Neuronal stem cell (in vitro differentiated cells): Measurements from ENCODE around the gene JPH3.
A peak's percentile ranks its signal among the peaks of the same experiment; 100 is the strongest.
"Not testable (repeated sequence)": the region's sequence is repeated elsewhere in the genome, so short reads cannot be mapped to it uniquely, and the experiment has no call there.

Experiments
- DNase-seq: peaks from one replicate; pipeline ENCODE4 v3.0.0-alpha.2; 2013; ENCODE audit warnings: low spot score
- H2AFZ ChIP-seq: one replicate; pipeline ENCODE4 v1.6.1; 2013; ENCODE audit warnings: mild to moderate bottlenecking, low read length, inconsistent platforms
- H2AK5ac ChIP-seq: 2 replicates; pipeline ENCODE4 v1.6.1; 2013; ENCODE audit warnings: low read depth, mild to moderate bottlenecking, inconsistent platforms, low read length, moderate library complexity, mixed read lengths
- H2BK120ac ChIP-seq: 2 replicates; pipeline ENCODE4 v1.6.1; 2013; ENCODE audit warnings: low read depth, mild to moderate bottlenecking, inconsistent platforms, low read length, moderate library complexity, mixed read lengths
- H2BK12ac ChIP-seq: one replicate; pipeline ENCODE4 v1.6.1; 2013; ENCODE audit warnings: low read length, inconsistent platforms
- H2BK15ac ChIP-seq: 2 replicates; pipeline ENCODE4 v1.6.1; 2013; ENCODE audit warnings: mild to moderate bottlenecking, low read length, inconsistent platforms, mixed read lengths
- H2BK5ac ChIP-seq: one replicate; pipeline ENCODE4 v1.6.1; 2013; ENCODE audit warnings: inconsistent platforms, mild to moderate bottlenecking, low read length, moderate library complexity
- H3K14ac ChIP-seq: one replicate; pipeline ENCODE4 v1.6.1; 2013; ENCODE audit warnings: low read length, inconsistent platforms
- H3K18ac ChIP-seq: 2 replicates; pipeline ENCODE4 v1.6.1; 2013; ENCODE audit warnings: low read length, inconsistent platforms
- H3K23ac ChIP-seq: 2 replicates; pipeline ENCODE4 v1.6.1; 2013; ENCODE audit warnings: low read depth, mild to moderate bottlenecking, mixed read lengths, low read length, inconsistent platforms; ENCODE audit not compliant: poor library complexity
- H3K27ac ChIP-seq: replicated peaks from 3 replicates; pipeline ENCODE4 v1.5.1; 2013; ENCODE audit warnings: low read length, inconsistent platforms
- H3K27me3 ChIP-seq, 3 experiments: 2 replicates each; pipeline ENCODE4 v1.6.1; 2013; ENCODE audit warnings: low read length in 3 of 3, mild to moderate bottlenecking in 2 of 3, inconsistent platforms in 1 of 3, low read depth in 1 of 3, mixed read lengths in 1 of 3, moderate library complexity in 1 of 3; ENCODE audit not compliant: control insufficient read depth in 3 of 3, insufficient read depth in 3 of 3
- H3K36me3 ChIP-seq, 2 donors: replicated peaks in 1 of 2; 2 replicates each; pipeline ENCODE4 v1.6.1; 2013; ENCODE audit warnings: low read length in 2 of 2; ENCODE audit not compliant: control insufficient read depth in 2 of 2, insufficient read depth in 2 of 2
- H3K4ac ChIP-seq: 2 replicates; pipeline ENCODE4 v1.6.1; 2013; ENCODE audit warnings: inconsistent platforms, mild to moderate bottlenecking, low read length, moderate library complexity
- H3K4me1 ChIP-seq, 2 donors: 1 replicate in 1 of 2; 2 replicates in 1 of 2; pipeline ENCODE4 v1.6.1; 2013; ENCODE audit warnings: low read length in 2 of 2, low read depth in 1 of 2; ENCODE audit not compliant: control insufficient read depth in 2 of 2, insufficient read depth in 1 of 2
- H3K4me2 ChIP-seq: one replicate; pipeline ENCODE4 v1.6.1; 2013; ENCODE audit warnings: mild to moderate bottlenecking, low read length, inconsistent platforms; ENCODE audit not compliant: insufficient read depth, poor library complexity, severe bottlenecking
- H3K4me3 ChIP-seq, 2 donors: 2 replicates each; pipeline ENCODE4 v1.5.1; 2013; ENCODE audit warnings: low read length in 2 of 2, mild to moderate bottlenecking in 2 of 2, inconsistent platforms in 1 of 2, moderate library complexity in 1 of 2
- H3K79me1 ChIP-seq: one replicate; pipeline ENCODE4 v1.6.1; 2013; ENCODE audit warnings: low read depth, mild to moderate bottlenecking, inconsistent platforms, low read length, moderate library complexity
- H3K9ac ChIP-seq: one replicate; pipeline ENCODE4 v1.6.1; 2013; ENCODE audit warnings: mild to moderate bottlenecking, low read depth, low read length, inconsistent platforms; ENCODE audit not compliant: poor library complexity
- H3K9me3 ChIP-seq, 2 donors: replicated peaks in 1 of 2; 2 replicates each; pipeline versions ENCODE3 to v1.6.1; 2013; ENCODE audit warnings: low read length in 2 of 2, mild to moderate bottlenecking in 2 of 2, inconsistent platforms in 1 of 2, low read depth in 1 of 2, mixed read lengths in 1 of 2, moderate library complexity in 1 of 2; ENCODE audit not compliant: control insufficient read depth in 2 of 2, insufficient read depth in 1 of 2
- H4K8ac ChIP-seq: one replicate; pipeline ENCODE4 v1.6.1; 2013; ENCODE audit warnings: low read depth, mild to moderate bottlenecking, inconsistent platforms, low read length, moderate library complexity
- H4K91ac ChIP-seq: one replicate; pipeline ENCODE4 v1.6.1; 2013; ENCODE audit warnings: low read length, low read depth, mild to moderate bottlenecking, inconsistent platforms; ENCODE audit not compliant: poor library complexity
- WGBS, 2 donors: extraction: QIAGEN DNeasy Blood & Tissue Kit; methylation state at CpG; one replicate each; pipeline ENCODE4 v1.1.7; 2013; ENCODE audit warnings: missing lambda C conversion rate in 2 of 2, mixed read lengths in 1 of 2; ENCODE audit not compliant: insufficient read length in 2 of 2, insufficient replicate concordance in 1 of 2; ENCODE audit errors: extremely low coverage in 2 of 2; 5-methylcytosine and 5-hydroxymethylcytosine counted together

The JPH3 gene

GRCh38 chr16:87723226-87723623 is 120.9 kb downstream of the JPH3 start:
- H3K27me3 ChIP-seq = no peaks in the 10 kb centered on the region
- H3K4me1 ChIP-seq = peaks cover 8 to 11% of the 10 kb centered on the region in 2 donors
- no peak overlapping the region for H2AFZ ChIP-seq
- H3K9ac ChIP-seq = peak overlapping the region; percentile 60
- no peak overlapping the region for H4K8ac ChIP-seq
- no peak overlapping the region for H3K18ac ChIP-seq
- no peak overlapping the region for H3K14ac ChIP-seq
- no peak overlapping the region for H3K27ac ChIP-seq
- 100% methylated on average over 1 of the region's 12 CpGs; no CpG with 5 or more reads in 1 of the 2 donors for WGBS, 2 donors
- peaks cover 15 to 71% of the 10 kb centered on the region in 2 donors for H3K36me3 ChIP-seq
- no peak overlapping the region for H4K91ac ChIP-seq
- H2BK5ac ChIP-seq = no peak overlapping the region
- H3K4ac ChIP-seq = no peak overlapping the region
- DNase-seq = no peak
- H3K9me3 ChIP-seq = peaks cover 0 to 2% of the 10 kb centered on the region in 2 donors
- peak overlapping the region; percentile 85 for H3K23ac ChIP-seq
- H2BK12ac ChIP-seq = no peak overlapping the region
- H3K4me3 ChIP-seq = no peak overlapping the region
- no peak overlapping the region for H3K4me2 ChIP-seq
- H2BK120ac ChIP-seq = no peak overlapping the region
- peaks cover 18% of the 10 kb centered on the region for H3K79me1 ChIP-seq
- no peak overlapping the region for H2BK15ac ChIP-seq
- H2AK5ac ChIP-seq = no peak overlapping the region

GRCh38 chr16:87724490-87725291 is 122.4 kb downstream of the JPH3 start:
- Histone ChIP-seq H4K8ac (no peak overlapping the region), H2BK12ac (no peak overlapping the region), H3K27me3 (no peaks in the 10 kb centered on the region), H4K91ac (no peak overlapping the region), H3K9ac (no peak overlapping the region), H2BK120ac (no peak overlapping the region), H3K4ac (no peak overlapping the region), H3K23ac (no peak overlapping the region), H3K4me2 (no peak overlapping the region), H3K27ac (no peak overlapping the region), H2AFZ (no peak overlapping the region), H2BK15ac (no peak overlapping the region), H3K36me3 (peaks cover 21 to 81% of the 10 kb centered on the region in 2 donors), H2BK5ac (no peak overlapping the region), H3K9me3 (peaks cover 0 to 2% of the 10 kb centered on the region in 2 donors), H3K14ac (no peak overlapping the region), H3K79me1 (peaks cover 16% of the 10 kb centered on the region), H2AK5ac (no peak overlapping the region), H3K4me3 (no peak overlapping the region), H3K4me1 (peaks cover 8 to 11% of the 10 kb centered on the region in 2 donors), H3K18ac (no peak overlapping the region)
- no peak for DNase-seq
- WGBS, 2 donors = no CpG with 5 or more reads among the region's 19 CpGs

GRCh38 chr16:87725596-87726235 is 123.4 kb downstream of the JPH3 start:
- no CpG with 5 or more reads among the region's 28 CpGs for WGBS, 2 donors

GRCh38 chr16:87726577-87726976 is 124.3 kb downstream of the JPH3 start:
- not testable (repeated sequence) for H3K4ac ChIP-seq, H3K9me3 ChIP-seq, H4K91ac ChIP-seq, H2BK5ac ChIP-seq, H3K27ac ChIP-seq, H3K18ac ChIP-seq, H2AK5ac ChIP-seq, DNase-seq, H2AFZ ChIP-seq, H3K14ac ChIP-seq, H2BK120ac ChIP-seq, H3K9ac ChIP-seq, H3K27me3 ChIP-seq, H3K4me3 ChIP-seq, H3K23ac ChIP-seq, H2BK12ac ChIP-seq, H3K4me2 ChIP-seq, H2BK15ac ChIP-seq, H4K8ac ChIP-seq, H3K4me1 ChIP-seq
- WGBS, 2 donors = no CpG with 5 or more reads among the region's 40 CpGs
- H3K79me1 ChIP-seq = peaks cover 11% of the 10 kb centered on the region
- peaks cover 20 to 78% of the 10 kb centered on the region in 2 donors for H3K36me3 ChIP-seq

More at GRCh38 chr16:87725596-87726235, 123.4 kb downstream of the JPH3 start:
- Histone ChIP-seq H3K18ac (no peak overlapping the region), H3K23ac (no peak overlapping the region), H4K91ac (no peak overlapping the region), H2BK120ac (no peak overlapping the region), H2BK12ac (no peak overlapping the region), H2AK5ac (no peak overlapping the region), H3K79me1 (peaks cover 11% of the 10 kb centered on the region), H2BK5ac (no peak overlapping the region), H3K4ac (no peak overlapping the region), H3K4me3 (no peak overlapping the region), H3K27ac (no peak overlapping the region), H3K4me1 (peaks cover 8 to 11% of the 10 kb centered on the region in 2 donors), H3K9me3 (no peaks in the 10 kb centered on the region), H3K9ac (no peak overlapping the region), H3K4me2 (no peak overlapping the region), H3K27me3 (no peaks in the 10 kb centered on the region), H4K8ac (no peak overlapping the region), H2BK15ac (no peak overlapping the region), H3K36me3 (peaks cover 18 to 80% of the 10 kb centered on the region in 2 donors), H2AFZ (no peak overlapping the region), H3K14ac (no peak overlapping the region)
- no peak for DNase-seq
